HL-60 (cell line): ENCODE results near the gene NDFIP1.

ENCODE experiments used
- DNase-seq, 2 experiments: peaks; one replicate each; pipeline ENCODE4 v3.0.0-alpha.2; 2010 to 2020; ENCODE audit warnings: low read depth in 1 of 2, low spot score in 1 of 2
- H3K27ac ChIP-seq: fragments of 250-450 bp; sonication (Bioruptor Pico); replicated peaks from 2 replicates; pipeline ENCODE4 v1.5.1; 2020; ENCODE audit warnings: mild to moderate bottlenecking, moderate library complexity
- H3K27me3 ChIP-seq: fragments of 250-450 bp; sonication (Bioruptor Pico); 2 replicates; pipeline ENCODE4 v1.5.1; 2021; ENCODE audit warnings: mild to moderate bottlenecking, moderate library complexity; ENCODE audit not compliant: insufficient read depth, poor library complexity, severe bottlenecking
- H3K4me3 ChIP-seq: replicated peaks from 2 replicates; pipeline ENCODE4 v1.5.1; 2011; ENCODE audit warnings: mild to moderate bottlenecking, control low read depth, low read length; ENCODE audit not compliant: insufficient read depth
- GABPA ChIP-seq: IDR thresholded peaks from 2 replicates; pipeline ENCODE4 v1.6.1; 2012; ENCODE audit warnings: low read depth
- POLR2AphosphoS5 ChIP-seq: IDR thresholded peaks from 2 replicates; pipeline ENCODE4 v1.6.1; 2012; ENCODE audit warnings: low read depth
- SPI1 ChIP-seq: IDR thresholded peaks from 2 replicates; pipeline ENCODE4 v1.6.1; 2012; ENCODE audit warnings: low read depth, mild to moderate bottlenecking, borderline replicate concordance
- TF ChIP-seq, protein P1 (sequence below): IDR thresholded peaks from one replicate; pipeline ENCODE4 v1.5.1; 2011; ENCODE audit warnings: low read length, control low read depth, inconsistent platforms; ENCODE audit not compliant: insufficient read depth
- TF ChIP-seq, protein P2 (sequence below): IDR thresholded peaks from 2 replicates; pipeline ENCODE4 v1.6.1; 2012; ENCODE audit warnings: low read depth; ENCODE audit not compliant: insufficient replicate concordance

Gene NDFIP1

DNA sequence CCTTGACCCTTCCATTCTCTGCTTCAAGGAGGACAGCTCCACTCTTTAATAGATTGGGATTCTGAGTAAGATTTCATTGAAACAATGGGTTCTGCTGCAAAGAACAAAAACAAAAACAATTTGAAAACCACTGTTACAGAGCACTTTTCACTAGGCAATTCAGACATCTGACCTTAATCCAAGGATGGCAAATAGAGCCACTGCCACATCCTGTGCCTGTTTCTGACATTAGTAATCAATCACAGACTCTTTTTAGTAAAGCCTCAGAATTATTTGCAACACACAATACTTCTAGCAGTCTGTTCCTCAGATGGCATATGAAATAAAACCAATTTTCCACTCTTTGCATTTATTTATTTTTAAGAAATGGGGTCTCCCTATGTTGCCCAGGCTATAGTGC lies 37.8 kb upstream of the NDFIP1 start:
- no peak for TF ChIP-seq GABPA
- Histone ChIP-seq H3K4me3 (no peak overlapping the region), H3K27me3 (no peaks in the 10 kb centered on the region), H3K27ac (no peak overlapping the region)
- no peak for DNase-seq

DNA sequence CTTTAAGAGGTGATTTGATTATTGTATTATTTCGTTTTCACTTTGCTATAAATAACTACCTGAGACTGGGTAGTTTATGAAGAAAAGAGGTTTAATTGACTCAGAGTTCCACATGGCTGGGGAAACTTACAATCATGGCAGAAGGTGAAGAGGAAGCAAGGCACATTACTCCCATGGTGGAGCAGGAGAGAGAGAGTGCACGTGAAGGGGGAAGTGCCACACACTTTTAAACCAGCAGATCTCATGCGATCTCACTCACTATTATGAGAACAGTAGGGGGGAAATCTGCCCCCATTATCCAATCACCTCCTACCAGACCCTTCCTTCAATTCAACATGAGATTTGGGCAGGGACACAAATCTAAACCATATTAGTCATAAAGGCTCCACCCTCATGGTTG lies 36.1 kb upstream of the NDFIP1 start:
- TF ChIP-seq GABPA, result no peak
- TF ChIP-seq SPI1, result peak; percentile 76
- no peak for TF ChIP-seq POLR2AphosphoS5
- TF ChIP-seq, protein P1, sequence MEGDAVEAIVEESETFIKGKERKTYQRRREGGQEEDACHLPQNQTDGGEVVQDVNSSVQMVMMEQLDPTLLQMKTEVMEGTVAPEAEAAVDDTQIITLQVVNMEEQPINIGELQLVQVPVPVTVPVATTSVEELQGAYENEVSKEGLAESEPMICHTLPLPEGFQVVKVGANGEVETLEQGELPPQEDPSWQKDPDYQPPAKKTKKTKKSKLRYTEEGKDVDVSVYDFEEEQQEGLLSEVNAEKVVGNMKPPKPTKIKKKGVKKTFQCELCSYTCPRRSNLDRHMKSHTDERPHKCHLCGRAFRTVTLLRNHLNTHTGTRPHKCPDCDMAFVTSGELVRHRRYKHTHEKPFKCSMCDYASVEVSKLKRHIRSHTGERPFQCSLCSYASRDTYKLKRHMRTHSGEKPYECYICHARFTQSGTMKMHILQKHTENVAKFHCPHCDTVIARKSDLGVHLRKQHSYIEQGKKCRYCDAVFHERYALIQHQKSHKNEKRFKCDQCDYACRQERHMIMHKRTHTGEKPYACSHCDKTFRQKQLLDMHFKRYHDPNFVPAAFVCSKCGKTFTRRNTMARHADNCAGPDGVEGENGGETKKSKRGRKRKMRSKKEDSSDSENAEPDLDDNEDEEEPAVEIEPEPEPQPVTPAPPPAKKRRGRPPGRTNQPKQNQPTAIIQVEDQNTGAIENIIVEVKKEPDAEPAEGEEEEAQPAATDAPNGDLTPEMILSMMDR, result no peak
- TF ChIP-seq, protein P2, sequence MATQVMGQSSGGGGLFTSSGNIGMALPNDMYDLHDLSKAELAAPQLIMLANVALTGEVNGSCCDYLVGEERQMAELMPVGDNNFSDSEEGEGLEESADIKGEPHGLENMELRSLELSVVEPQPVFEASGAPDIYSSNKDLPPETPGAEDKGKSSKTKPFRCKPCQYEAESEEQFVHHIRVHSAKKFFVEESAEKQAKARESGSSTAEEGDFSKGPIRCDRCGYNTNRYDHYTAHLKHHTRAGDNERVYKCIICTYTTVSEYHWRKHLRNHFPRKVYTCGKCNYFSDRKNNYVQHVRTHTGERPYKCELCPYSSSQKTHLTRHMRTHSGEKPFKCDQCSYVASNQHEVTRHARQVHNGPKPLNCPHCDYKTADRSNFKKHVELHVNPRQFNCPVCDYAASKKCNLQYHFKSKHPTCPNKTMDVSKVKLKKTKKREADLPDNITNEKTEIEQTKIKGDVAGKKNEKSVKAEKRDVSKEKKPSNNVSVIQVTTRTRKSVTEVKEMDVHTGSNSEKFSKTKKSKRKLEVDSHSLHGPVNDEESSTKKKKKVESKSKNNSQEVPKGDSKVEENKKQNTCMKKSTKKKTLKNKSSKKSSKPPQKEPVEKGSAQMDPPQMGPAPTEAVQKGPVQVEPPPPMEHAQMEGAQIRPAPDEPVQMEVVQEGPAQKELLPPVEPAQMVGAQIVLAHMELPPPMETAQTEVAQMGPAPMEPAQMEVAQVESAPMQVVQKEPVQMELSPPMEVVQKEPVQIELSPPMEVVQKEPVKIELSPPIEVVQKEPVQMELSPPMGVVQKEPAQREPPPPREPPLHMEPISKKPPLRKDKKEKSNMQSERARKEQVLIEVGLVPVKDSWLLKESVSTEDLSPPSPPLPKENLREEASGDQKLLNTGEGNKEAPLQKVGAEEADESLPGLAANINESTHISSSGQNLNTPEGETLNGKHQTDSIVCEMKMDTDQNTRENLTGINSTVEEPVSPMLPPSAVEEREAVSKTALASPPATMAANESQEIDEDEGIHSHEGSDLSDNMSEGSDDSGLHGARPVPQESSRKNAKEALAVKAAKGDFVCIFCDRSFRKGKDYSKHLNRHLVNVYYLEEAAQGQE, result no peak
- no peaks in the 10 kb centered on the region for H3K27me3 ChIP-seq
- no peak overlapping the region for H3K4me3 ChIP-seq
- DNase-seq, result peak in 1 of 2 experiments; percentile 47
- H3K27ac ChIP-seq, result 0 out of 2 replicates have a peak overlapping the region, but pooled peaks have one; percentile 22

DNA sequence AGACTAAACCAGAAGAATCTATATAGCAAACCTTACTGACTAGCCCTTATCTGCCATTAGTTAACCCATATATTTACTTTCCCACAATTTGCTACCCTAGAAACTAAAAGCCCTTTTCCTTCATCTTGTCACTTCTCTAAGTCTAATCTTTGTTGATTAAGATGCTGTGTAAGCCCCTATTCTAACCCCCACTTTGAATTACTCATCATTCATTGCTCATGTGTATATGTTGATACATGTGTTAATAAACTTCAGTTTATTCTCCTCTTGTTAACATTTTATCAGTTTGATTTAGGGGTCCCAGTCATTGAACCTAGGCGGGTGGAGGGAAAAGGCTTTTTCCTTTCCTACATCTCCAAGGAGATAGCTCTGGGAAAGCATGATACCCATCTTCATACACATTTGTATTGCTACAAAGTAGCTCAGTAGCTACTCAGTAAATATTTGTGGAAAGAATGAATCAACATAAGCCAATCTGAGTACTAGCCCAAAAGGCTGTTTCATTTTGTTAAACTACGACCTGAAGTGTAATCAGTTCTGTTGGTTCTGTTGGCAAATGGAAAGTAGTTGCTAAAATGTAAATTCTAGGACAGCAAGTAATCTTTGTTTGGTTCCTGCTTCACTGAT lies 35.1 kb upstream of the NDFIP1 start:
- Histone ChIP-seq H3K27me3 (no peaks in the 10 kb centered on the region), H3K27ac (no peak overlapping the region), H3K4me3 (no peak overlapping the region)
- TF ChIP-seq GABPA (no peak), POLR2AphosphoS5 (no peak), SPI1 (no peak)
- TF ChIP-seq, protein P1, result no peak
- TF ChIP-seq, protein P2, result no peak
- no peak for DNase-seq

DNA sequence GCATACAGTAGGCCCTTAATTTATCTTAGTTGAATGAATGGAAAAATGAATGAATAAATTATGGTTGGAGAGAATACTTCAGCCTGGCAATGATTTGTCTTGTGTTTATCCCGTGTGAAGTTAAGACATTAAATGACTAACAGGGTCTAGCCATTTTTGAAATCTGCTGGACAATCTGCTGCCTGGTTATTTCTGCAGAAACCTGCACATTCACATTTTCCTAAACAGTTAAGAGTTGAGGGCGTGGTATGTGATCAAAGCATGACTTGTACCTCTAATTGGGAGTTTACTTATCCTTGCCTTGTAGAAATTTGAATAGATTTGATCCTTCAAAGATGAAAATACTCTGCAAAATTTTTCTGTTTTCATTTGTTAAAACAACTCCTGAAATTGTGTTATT lies 34.6 kb upstream of the NDFIP1 start:
- TF ChIP-seq POLR2AphosphoS5, result no peak
- TF ChIP-seq GABPA, result no peak
- TF ChIP-seq, protein P1, result no peak
- TF ChIP-seq, protein P2, result no peak
- no peak for TF ChIP-seq SPI1
- Histone ChIP-seq H3K27me3 (no peaks in the 10 kb centered on the region), H3K27ac (no peak overlapping the region), H3K4me3 (no peak overlapping the region)
- DNase-seq, result no peak
